Glomerular endothelial cell (primary cell): ENCODE data around the gene MEGF6. TPM values are rescaled to one million over a fixed set of nuclear protein-coding genes. Genes with fewer than 3 reads are reported as not detected.

ENCODE experiments used
- DNase-seq: peaks from one replicate; pipeline ENCODE4 v3.0.0-alpha.2; 2011; ENCODE audit warnings: low read depth, low spot score; ENCODE audit errors: extremely low read depth
- total RNA-seq: library from RNA; depleted of rRNA; stranded (reverse); fragments of >200 nt; gene quantifications from 2 replicates; pipeline ENCODE4 v1.2.3, GENCODE V29; 2015

MEGF6 gene
- total RNA-seq, 1 donor from 2014 or later, result 57.6 TPM

- no peak for DNase-seq
Measured at GRCh38 chr1:3495776-3496745, 115.2 kb downstream of the MEGF6 start.

GRCh38 chr1:3494321-3495308 lies 116.7 kb downstream of the MEGF6 start:
- DNase-seq, result no peak

GRCh38 chr1:3492545-3493246 lies 118.6 kb downstream of the MEGF6 start:
- DNase-seq, result no peak

GRCh38 chr1:3491291-3492246 lies 119.7 kb downstream of the MEGF6 start:
- DNase-seq, result no peak

- DNase-seq, result no peak
Measured at GRCh38 chr1:3490046-3490745, 121.1 kb downstream of the MEGF6 start.

- DNase-seq, result no peak
Measured at GRCh38 chr1:3488432-3488831, 122.9 kb downstream of the MEGF6 start.

- DNase-seq, result no peak
Measured at GRCh38 chr1:3485016-3485415, 126.3 kb downstream of the MEGF6 start.

GRCh38 chr1:3483801-3484444 lies 127.4 kb downstream of the MEGF6 start:
- DNase-seq, result no peak

- DNase-seq, result no peak
Measured at GRCh38 chr1:3483380-3483779, 127.9 kb downstream of the MEGF6 start.

GRCh38 chr1:3482378-3482849 lies 128.9 kb downstream of the MEGF6 start:
- DNase-seq, result no peak

- DNase-seq, result no peak
Measured at GRCh38 chr1:3481836-3482375, 129.4 kb downstream of the MEGF6 start.

GRCh38 chr1:3481046-3481445 lies 130.3 kb downstream of the MEGF6 start:
- no peak for DNase-seq

- no peak for DNase-seq
Measured at GRCh38 chr1:3480369-3480719, 131.0 kb downstream of the MEGF6 start.

GRCh38 chr1:3479511-3480368 lies 131.6 kb downstream of the MEGF6 start:
- no peak for DNase-seq

GRCh38 chr1:3478187-3478586 lies 133.1 kb downstream of the MEGF6 start:
- no peak for DNase-seq

GRCh38 chr1:3477241-3477995 lies 133.9 kb downstream of the MEGF6 start:
- DNase-seq, result no peak
